ENCODE results near the gene ITPR1.

ITPR1 gene

DNA sequence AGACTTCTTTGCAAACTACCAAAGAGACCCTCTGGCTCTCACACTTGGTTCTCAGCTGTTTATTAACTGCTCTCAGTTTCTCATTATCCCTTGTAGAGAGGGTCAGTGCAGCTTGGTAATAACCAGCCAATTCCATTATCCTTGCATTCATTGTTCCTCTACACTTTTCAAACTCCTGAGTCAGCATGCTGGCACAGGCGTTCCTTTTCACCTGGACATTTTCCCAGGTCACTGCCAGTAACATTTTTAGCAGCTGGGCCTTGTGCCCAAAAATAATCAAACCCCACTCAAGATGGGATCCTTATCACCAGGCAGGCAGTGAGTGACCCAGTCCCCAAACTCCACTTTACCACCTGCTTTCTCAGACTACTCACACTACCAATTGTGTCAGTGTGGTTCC is 21.2 kb upstream of the ITPR1 start:
- Histone ChIP-seq H3K4me2 (ENCODE audit: low read depth, low read length, poor library complexity, severe bottlenecking) (no peak overlapping the region), H3K9me2 (replicated peaks; ENCODE audit: low read depth, low read length) (no peaks in the 10 kb centered on the region), H4K20me1 (ENCODE audit: insufficient read depth, low read length, poor library complexity, severe bottlenecking) (no peaks in the 10 kb centered on the region), H3K9me3 (ENCODE audit: insufficient read depth, low read depth, low read length) (no peaks in the 10 kb centered on the region), H3K27me3 (ENCODE audit: insufficient read depth, low read length, poor library complexity, severe bottlenecking) (no peaks in the 10 kb centered on the region), H3F3A (ENCODE audit: low read depth) (no peaks in the 10 kb centered on the region), H3K4me1 (ENCODE audit: insufficient read depth, low read length, poor library complexity, severe bottlenecking) (peaks cover 5% of the 10 kb centered on the region), H2AFZ (ENCODE audit: low read length) (no peak overlapping the region), H3K9ac (ENCODE audit: low read depth, low read length, poor library complexity, severe bottlenecking) (no peak overlapping the region), H3K36me3 (ENCODE audit: insufficient read depth, low read length) (no peaks in the 10 kb centered on the region), H3K79me2 (ENCODE audit: insufficient read depth, low read length) (no peaks in the 10 kb centered on the region), H3K4me3 (ENCODE audit: low read length, poor library complexity, severe bottlenecking) (no peak overlapping the region)
- no peak for TF ChIP-seq EZH2phosphoT487 (IDR thresholded peaks at IDR 0.05; ENCODE audit: borderline replicate concordance)
- TF ChIP-seq, protein P1, sequence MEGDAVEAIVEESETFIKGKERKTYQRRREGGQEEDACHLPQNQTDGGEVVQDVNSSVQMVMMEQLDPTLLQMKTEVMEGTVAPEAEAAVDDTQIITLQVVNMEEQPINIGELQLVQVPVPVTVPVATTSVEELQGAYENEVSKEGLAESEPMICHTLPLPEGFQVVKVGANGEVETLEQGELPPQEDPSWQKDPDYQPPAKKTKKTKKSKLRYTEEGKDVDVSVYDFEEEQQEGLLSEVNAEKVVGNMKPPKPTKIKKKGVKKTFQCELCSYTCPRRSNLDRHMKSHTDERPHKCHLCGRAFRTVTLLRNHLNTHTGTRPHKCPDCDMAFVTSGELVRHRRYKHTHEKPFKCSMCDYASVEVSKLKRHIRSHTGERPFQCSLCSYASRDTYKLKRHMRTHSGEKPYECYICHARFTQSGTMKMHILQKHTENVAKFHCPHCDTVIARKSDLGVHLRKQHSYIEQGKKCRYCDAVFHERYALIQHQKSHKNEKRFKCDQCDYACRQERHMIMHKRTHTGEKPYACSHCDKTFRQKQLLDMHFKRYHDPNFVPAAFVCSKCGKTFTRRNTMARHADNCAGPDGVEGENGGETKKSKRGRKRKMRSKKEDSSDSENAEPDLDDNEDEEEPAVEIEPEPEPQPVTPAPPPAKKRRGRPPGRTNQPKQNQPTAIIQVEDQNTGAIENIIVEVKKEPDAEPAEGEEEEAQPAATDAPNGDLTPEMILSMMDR (conservative IDR thresholded peaks at IDR 0.05; ENCODE audit: low read length) = no peak

- no peaks in the 10 kb centered on the region for H3K36me3 ChIP-seq (ENCODE audit: insufficient read depth, low read length)
- no peak for TF ChIP-seq EZH2phosphoT487 (IDR thresholded peaks at IDR 0.05; ENCODE audit: borderline replicate concordance)
- TF ChIP-seq, protein P1 (conservative IDR thresholded peaks at IDR 0.05; ENCODE audit: low read length) = no peak
- H3K4me2 ChIP-seq (ENCODE audit: low read depth, low read length, poor library complexity, severe bottlenecking) = no peak overlapping the region
- no peaks in the 10 kb centered on the region for H3K27me3 ChIP-seq (ENCODE audit: insufficient read depth, low read length, poor library complexity, severe bottlenecking)
- H3K9me2 ChIP-seq (replicated peaks; ENCODE audit: low read depth, low read length) = no peaks in the 10 kb centered on the region
- H3K9ac ChIP-seq (ENCODE audit: low read depth, low read length, poor library complexity, severe bottlenecking) = no peak overlapping the region
- peaks cover 3% of the 10 kb centered on the region for H3K4me1 ChIP-seq (ENCODE audit: insufficient read depth, low read length, poor library complexity, severe bottlenecking)
- no peak overlapping the region for H2AFZ ChIP-seq (ENCODE audit: low read length)
- no peak overlapping the region for H3K4me3 ChIP-seq (ENCODE audit: low read length, poor library complexity, severe bottlenecking)
- no peaks in the 10 kb centered on the region for H3K9me3 ChIP-seq (ENCODE audit: insufficient read depth, low read depth, low read length)
- H4K20me1 ChIP-seq (ENCODE audit: insufficient read depth, low read length, poor library complexity, severe bottlenecking) = no peaks in the 10 kb centered on the region
- no peaks in the 10 kb centered on the region for H3F3A ChIP-seq (ENCODE audit: low read depth)
- H3K79me2 ChIP-seq (ENCODE audit: insufficient read depth, low read length) = no peaks in the 10 kb centered on the region
Measured at GRCh38 chr3:4472312-4472711, 20.8 kb upstream of the ITPR1 start.

DNA sequence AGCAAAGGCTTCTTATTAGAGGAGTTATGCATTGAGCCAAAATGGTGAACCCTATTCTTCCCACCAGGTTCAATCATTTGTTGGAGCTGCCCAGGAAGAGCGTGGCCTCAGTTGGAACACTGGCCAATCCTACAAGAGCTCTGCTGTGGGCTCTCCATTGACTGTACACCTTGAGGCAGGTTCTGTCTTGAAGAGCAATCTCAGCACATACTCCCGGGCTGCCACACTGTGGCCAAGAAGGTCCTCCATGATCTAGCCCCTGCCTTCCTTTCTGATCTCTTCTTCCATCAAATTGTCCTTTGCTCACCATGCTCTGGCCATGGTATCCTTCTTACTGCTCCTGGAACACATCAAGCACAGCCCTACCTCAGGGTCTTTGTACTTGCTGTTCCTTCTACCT is 20.4 kb upstream of the ITPR1 start:
- Histone ChIP-seq H3K79me2 (ENCODE audit: insufficient read depth, low read length) (no peaks in the 10 kb centered on the region), H3K9me3 (ENCODE audit: insufficient read depth, low read depth, low read length) (no peaks in the 10 kb centered on the region), H3K9me2 (replicated peaks; ENCODE audit: low read depth, low read length) (no peaks in the 10 kb centered on the region), H3K4me1 (ENCODE audit: insufficient read depth, low read length, poor library complexity, severe bottlenecking) (no peaks in the 10 kb centered on the region), H3K27me3 (ENCODE audit: insufficient read depth, low read length, poor library complexity, severe bottlenecking) (no peaks in the 10 kb centered on the region), H3K4me3 (ENCODE audit: low read length, poor library complexity, severe bottlenecking) (no peak overlapping the region), H2AFZ (ENCODE audit: low read length) (no peak overlapping the region), H4K20me1 (ENCODE audit: insufficient read depth, low read length, poor library complexity, severe bottlenecking) (no peaks in the 10 kb centered on the region), H3K4me2 (ENCODE audit: low read depth, low read length, poor library complexity, severe bottlenecking) (no peak overlapping the region), H3F3A (ENCODE audit: low read depth) (no peaks in the 10 kb centered on the region), H3K9ac (ENCODE audit: low read depth, low read length, poor library complexity, severe bottlenecking) (no peak overlapping the region), H3K36me3 (ENCODE audit: insufficient read depth, low read length) (no peaks in the 10 kb centered on the region)
- no peak for TF ChIP-seq EZH2phosphoT487 (IDR thresholded peaks at IDR 0.05; ENCODE audit: borderline replicate concordance)
- TF ChIP-seq, protein P1 (conservative IDR thresholded peaks at IDR 0.05; ENCODE audit: low read length) = peak; percentile 15; the same call in 1 of the 2 replicates

Measured in Loucy (cell line).